CD14-positive monocyte (primary cell): ENCODE results near the gene FOXP1. TPM values are rescaled to one million over a fixed set of nuclear protein-coding genes. Genes with fewer than 3 reads are reported as not detected.

Experiments
- DNase-seq, 3 donors: peaks; one replicate each; pipeline ENCODE4 v3.0.0-alpha.2; 2011 to 2022
- H2AFZ ChIP-seq: 2 replicates; pipeline ENCODE4 v1.6.0; 2012; ENCODE audit warnings: mild to moderate bottlenecking, low read depth, low read length, inconsistent platforms; ENCODE audit not compliant: insufficient read depth, poor library complexity, severe bottlenecking
- H3K27ac ChIP-seq, 2 donors: 1 replicate in 1 of 2; 2 replicates in 1 of 2; pipeline ENCODE4 v1.5.1; 2012 to 2013; ENCODE audit warnings: low read length in 2 of 2, control low read depth in 1 of 2, inconsistent platforms in 1 of 2, low read depth in 1 of 2, mild to moderate bottlenecking in 1 of 2
- H3K27me3 ChIP-seq, 2 donors: one replicate each; pipeline versions ENCODE4 v1.6.0 to v1.6.1; 2011 to 2013; ENCODE audit warnings: low read length in 2 of 2; ENCODE audit not compliant: control insufficient read depth in 2 of 2, insufficient read depth in 2 of 2
- H3K36me3 ChIP-seq, 2 donors: replicated peaks in 1 of 2; 1 replicate in 1 of 2; 2 replicates in 1 of 2; pipeline versions ENCODE4 v1.5.1 to v1.6.1; 2012 to 2013; ENCODE audit warnings: low read length in 2 of 2, control low read depth in 1 of 2, inconsistent platforms in 1 of 2, mild to moderate bottlenecking in 1 of 2; ENCODE audit not compliant: insufficient read depth in 2 of 2, control insufficient read depth in 1 of 2
- H3K4me1 ChIP-seq, 2 donors: 1 replicate in 1 of 2; 2 replicates in 1 of 2; pipeline versions ENCODE4 v1.5.1 to v1.6.1; 2012 to 2013; ENCODE audit warnings: low read length in 2 of 2, control low read depth in 1 of 2, inconsistent platforms in 1 of 2, mild to moderate bottlenecking in 1 of 2, moderate library complexity in 1 of 2; ENCODE audit not compliant: insufficient read depth in 2 of 2, control insufficient read depth in 1 of 2
- H3K4me2 ChIP-seq: replicated peaks from 2 replicates; pipeline ENCODE3; 2012; ENCODE audit warnings: low read length, moderate library complexity, mild to moderate bottlenecking; ENCODE audit not compliant: poor library complexity, severe bottlenecking; ENCODE audit errors: extremely low read depth
- H3K4me3 ChIP-seq, 3 experiments: fragments of 200-600 bp in 1 of 3; sonication (generic) in 1 of 3; replicated peaks in 1 of 3; 1 replicate in 2 of 3; 2 replicates in 1 of 3; pipeline ENCODE4 v1.5.1; 2011 to 2013; ENCODE audit warnings: low read length in 3 of 3, mild to moderate bottlenecking in 3 of 3, control low read depth in 2 of 3, low read depth in 2 of 3, inconsistent platforms in 1 of 3, moderate library complexity in 1 of 3
- H3K79me2 ChIP-seq: 2 replicates; pipeline ENCODE4 v1.6.0; 2012; ENCODE audit warnings: mild to moderate bottlenecking, control low read depth, inconsistent platforms, low read length, moderate library complexity; ENCODE audit not compliant: insufficient read depth
- H3K9ac ChIP-seq: 2 replicates; pipeline ENCODE4 v1.6.0; 2017; ENCODE audit warnings: low read length, mild to moderate bottlenecking; ENCODE audit not compliant: insufficient read depth, poor library complexity, severe bottlenecking
- H3K9me3 ChIP-seq, 2 donors: replicated peaks in 1 of 2; 1 replicate in 1 of 2; 2 replicates in 1 of 2; pipeline versions ENCODE4 v1.5.1 to v1.6.1; 2012 to 2013; ENCODE audit warnings: low read length in 2 of 2, control low read depth in 1 of 2; ENCODE audit not compliant: control insufficient read depth in 1 of 2, insufficient read depth in 1 of 2
- H4K20me1 ChIP-seq: 2 replicates; pipeline ENCODE4 v1.6.0; 2012; ENCODE audit warnings: mild to moderate bottlenecking, low read length, control low read depth, moderate library complexity; ENCODE audit not compliant: insufficient read depth
- H3K27ac Mint-ChIP-seq, 7 donors: one replicate each; pipeline ENCODE4 v1.8.0; 2020; ENCODE audit warnings: mild to moderate bottlenecking in 7 of 7, mixed read lengths in 7 of 7, moderate library complexity in 6 of 7, inconsistent platforms in 2 of 7
- H3K27me3 Mint-ChIP-seq, 3 donors: one replicate each; pipeline ENCODE4 v1.8.0; 2021 to 2022; ENCODE audit warnings: low read depth in 3 of 3, mild to moderate bottlenecking in 3 of 3, mixed read lengths in 3 of 3, moderate library complexity in 3 of 3, inconsistent platforms in 1 of 3
- H3K36me3 Mint-ChIP-seq, 2 donors: one replicate each; pipeline ENCODE4 v1.8.0; 2020; ENCODE audit warnings: mixed read lengths in 2 of 2, inconsistent platforms in 1 of 2, mild to moderate bottlenecking in 1 of 2
- H3K4me1 Mint-ChIP-seq: one replicate; pipeline ENCODE4 v1.8.0; 2020; ENCODE audit warnings: mild to moderate bottlenecking, mixed read lengths
- H3K4me3 Mint-ChIP-seq, 2 donors: one replicate each; pipeline ENCODE4 v1.8.0; 2020; ENCODE audit warnings: mild to moderate bottlenecking in 2 of 2, mixed read lengths in 2 of 2, moderate library complexity in 1 of 2
- H3K9me3 Mint-ChIP-seq, 7 donors: one replicate each; pipeline ENCODE4 v1.8.0; 2020 to 2022; ENCODE audit warnings: mixed read lengths in 7 of 7, mild to moderate bottlenecking in 6 of 7, moderate library complexity in 6 of 7, inconsistent platforms in 2 of 7
- CTCF ChIP-seq: fragments of 200-600 bp; IDR thresholded peaks from one replicate; pipeline ENCODE4 v1.8.0; 2022; ENCODE audit warnings: antibody characterized with exemption, mild to moderate bottlenecking
- WGBS: methylation state at CpG from one replicate; pipeline ENCODE4 v1.1.5; 2013; ENCODE audit warnings: missing lambda C conversion rate; ENCODE audit not compliant: insufficient coverage; 5-methylcytosine and 5-hydroxymethylcytosine counted together
- intact Hi-C, 2 donors: fragments of 100-400 bp; cut with micrococcal nuclease; formaldehyde crosslinking; loops; one replicate each; pipeline versions ENCODE4 v1.15.0 to v1.15.1; 2023
- polyA plus RNA-seq, 3 donors: library from polyadenylated mRNA; depleted of rRNA in 1 of 3; unstranded in 2 of 3; stranded (reverse) in 1 of 3; fragments of 300-500 nt in 2 of 3; fragments of >200 nt in 1 of 3; fragmentation: Illumina TruSeq in 2 of 3; gene quantifications; 1 replicate in 2 of 3; 2 replicates in 1 of 3; pipeline ENCODE4 v1.2.3, GENCODE V29; 2012 to 2021

The FOXP1 gene
- polyA plus RNA-seq, 3 donors, result 25.7 to 42.6 (median 27.8) TPM

GRCh38 chr3:71142441-71143161 lies 440.9 kb downstream of the FOXP1 start:
- Mint-ChIP-seq H3K27ac (peak overlapping the region in 1 of 7 donors; percentile 49), H3K4me3 (no peak overlapping the region), H3K4me1 (no peaks in the 10 kb centered on the region), H3K27me3 (no peaks in the 10 kb centered on the region), H3K36me3 (peaks cover 24 to 27% of the 10 kb centered on the region in 2 donors), H3K9me3 (no peaks in the 10 kb centered on the region)
- DNase-seq, result no peak
- Histone ChIP-seq H3K27me3 (no peaks in the 10 kb centered on the region), H4K20me1 (peaks cover 35% of the 10 kb centered on the region), H3K4me1 (no peaks in the 10 kb centered on the region), H3K9ac (no peak overlapping the region), H3K9me3 (no peaks in the 10 kb centered on the region), H3K79me2 (no peaks in the 10 kb centered on the region), H3K4me3 (no peak overlapping the region), H3K4me2 (no peak overlapping the region), H2AFZ (no peak overlapping the region), H3K36me3 (peaks cover 2 to 6% of the 10 kb centered on the region in 2 donors), H3K27ac (peak overlapping the region in 1 of 2 donors; percentile 21)
- 90% methylated on average over 2 of the region's 7 CpGs for WGBS
- no peak for TF ChIP-seq CTCF
- intact Hi-C loops, result no loop called here

- DNase-seq, result no peak
- H3K27ac ChIP-seq, result no peak overlapping the region
- Mint-ChIP-seq H3K27ac (no peak overlapping the region), H3K36me3 (peaks cover 21 to 24% of the 10 kb centered on the region in 2 donors), H3K4me1 (no peaks in the 10 kb centered on the region), H3K9me3 (no peaks in the 10 kb centered on the region), H3K4me3 (no peak overlapping the region), H3K27me3 (no peaks in the 10 kb centered on the region)
- peaks cover 37% of the 10 kb centered on the region for H4K20me1 ChIP-seq
- H3K27me3 ChIP-seq, result no peaks in the 10 kb centered on the region
- 100% methylated on average over 1 of the region's 3 CpGs for WGBS
- H3K4me2 ChIP-seq, result no peak overlapping the region
- no peak overlapping the region for H3K9ac ChIP-seq
- H3K4me3 ChIP-seq, result no peak overlapping the region
- intact Hi-C loops, result no loop called here
- TF ChIP-seq CTCF, result no peak
- no peaks in the 10 kb centered on the region for H3K79me2 ChIP-seq
- no peak overlapping the region for H2AFZ ChIP-seq
- no peaks in the 10 kb centered on the region for H3K9me3 ChIP-seq
- no peaks in the 10 kb centered on the region for H3K4me1 ChIP-seq
- H3K36me3 ChIP-seq, result peaks cover 2 to 6% of the 10 kb centered on the region in 2 donors
Measured at GRCh38 chr3:71140477-71140876, 443.1 kb downstream of the FOXP1 start.
